SU-DHL-6 (cell line): ENCODE measurements around the gene RFTN1.

Source experiments
- H2AFZ ChIP-seq: fragments of 200-600 bp; sonication (generic); 2 replicates; pipeline ENCODE4 v1.6.1; 2014; ENCODE audit warnings: low read depth, mild to moderate bottlenecking, moderate library complexity, mixed read lengths, antibody characterized with exemption, low read length; ENCODE audit not compliant: severe bottlenecking
- H3F3A ChIP-seq: fragments of 200-600 bp; shearing (Covaris generic); 2 replicates; pipeline ENCODE4 v1.6.0; 2016; ENCODE audit warnings: antibody characterized with exemption, mild to moderate bottlenecking; ENCODE audit not compliant: insufficient read depth
- H3K27ac ChIP-seq: fragments of 200-600 bp; sonication (generic); 2 replicates; pipeline ENCODE4 v1.5.1; 2016; ENCODE audit warnings: low read depth, mild to moderate bottlenecking, low read length, moderate library complexity, mixed read lengths
- H3K27me3 ChIP-seq: fragments of 200-600 bp; sonication (generic), shearing (Covaris generic); 2 replicates; pipeline ENCODE4 v1.6.0; 2014; ENCODE audit warnings: mild to moderate bottlenecking, low read length
- H3K36me3 ChIP-seq: fragments of 200-600 bp; sonication (generic); 2 replicates; pipeline ENCODE4 v1.6.1; 2014; ENCODE audit warnings: mild to moderate bottlenecking, low read length, mixed read lengths
- H3K4me2 ChIP-seq: fragments of 300-600, 200-600 bp; shearing (Covaris generic), sonication (generic); 2 replicates; pipeline ENCODE4 v1.6.0; 2014; ENCODE audit warnings: low read length, low read depth, mild to moderate bottlenecking; ENCODE audit not compliant: poor library complexity, severe bottlenecking
- H3K4me3 ChIP-seq: fragments of 200-600 bp; sonication (generic); 2 replicates; pipeline ENCODE4 v1.5.1; 2014; ENCODE audit warnings: antibody characterized with exemption, low read length, mild to moderate bottlenecking, mixed read lengths; ENCODE audit not compliant: insufficient read depth, poor library complexity, severe bottlenecking
- H3K79me2 ChIP-seq: fragments of 200-600 bp; sonication (generic); 2 replicates; pipeline ENCODE4 v1.6.1; 2014; ENCODE audit warnings: mild to moderate bottlenecking, low read length, moderate library complexity; ENCODE audit not compliant: insufficient read depth
- H3K9ac ChIP-seq: fragments of 200-600 bp; sonication (generic); 2 replicates; pipeline ENCODE4 v1.7.0; 2014; ENCODE audit warnings: mild to moderate bottlenecking, low read length
- H3K9me2 ChIP-seq: fragments of 200-600 bp; sonication (generic); replicated peaks from 2 replicates; pipeline ENCODE4 v1.6.1; 2014; ENCODE audit warnings: low read length; ENCODE audit not compliant: insufficient read depth
- H3K9me3 ChIP-seq: fragments of 200-600 bp; sonication (generic); 2 replicates; pipeline ENCODE4 v1.6.1; 2014; ENCODE audit warnings: low read length, mixed read lengths; ENCODE audit not compliant: insufficient read depth
- H4K20me1 ChIP-seq: fragments of 200-600 bp; sonication (generic); 2 replicates; pipeline ENCODE4 v1.6.1; 2014; ENCODE audit warnings: low read depth, mild to moderate bottlenecking, antibody characterized with exemption, low read length, moderate library complexity, mixed read lengths
- CTCF ChIP-seq: fragments of 200-600 bp; sonication (generic); IDR thresholded peaks from one replicate; pipeline ENCODE4 v1.5.1; 2017; ENCODE audit warnings: antibody characterized with exemption, mild to moderate bottlenecking, low read length, moderate library complexity; ENCODE audit not compliant: insufficient read depth, poor library complexity, severe bottlenecking
- EZH2phosphoT487 ChIP-seq: fragments of 200-600 bp; sonication (generic), shearing (Covaris generic); conservative IDR thresholded peaks from 2 replicates; pipeline ENCODE4 v1.6.1; 2018; ENCODE audit warnings: mild to moderate bottlenecking, antibody characterized with exemption, low read length, moderate library complexity, mixed read lengths

RFTN1 gene

GRCh38 chr3:16437640-16438039, 75.9 kb downstream of the RFTN1 start:
- Histone ChIP-seq H3K9me3 (no peaks in the 10 kb centered on the region), H3K4me3 (no peak overlapping the region), H3K27me3 (no peaks in the 10 kb centered on the region), H3K79me2 (peaks cover 79% of the 10 kb centered on the region), H3K4me2 (peak overlapping the region; percentile 69), H4K20me1 (no peaks in the 10 kb centered on the region), H3K36me3 (peaks cover 16% of the 10 kb centered on the region), H3K27ac (peak overlapping the region; percentile 100), H3K9ac (peak overlapping the region; percentile 33), H3K9me2 (no peaks in the 10 kb centered on the region), H2AFZ (no peak overlapping the region), H3F3A (peaks cover 94% of the 10 kb centered on the region)
- TF ChIP-seq CTCF (no peak), EZH2phosphoT487 (no peak)

GRCh38 chr3:16433701-16434151, 79.8 kb downstream of the RFTN1 start:
- no peaks in the 10 kb centered on the region for H3K9me2 ChIP-seq
- H4K20me1 ChIP-seq, result no peaks in the 10 kb centered on the region
- no peak overlapping the region for H2AFZ ChIP-seq
- no peaks in the 10 kb centered on the region for H3K9me3 ChIP-seq
- TF ChIP-seq EZH2phosphoT487, result no peak
- no peak for TF ChIP-seq CTCF
- peaks cover 46% of the 10 kb centered on the region for H3K36me3 ChIP-seq
- no peaks in the 10 kb centered on the region for H3K27me3 ChIP-seq
- peak overlapping the region; percentile 98 for H3K4me2 ChIP-seq
- H3K79me2 ChIP-seq, result peaks cover 74% of the 10 kb centered on the region
- H3K27ac ChIP-seq, result peak overlapping the region; percentile 100
- H3K9ac ChIP-seq, result peak overlapping the region; percentile 64
- H3K4me3 ChIP-seq, result peak overlapping the region; percentile 11
- H3F3A ChIP-seq, result peaks cover 80% of the 10 kb centered on the region

GRCh38 chr3:16432714-16433113, 80.8 kb downstream of the RFTN1 start:
- peaks cover 54% of the 10 kb centered on the region for H3K36me3 ChIP-seq
- H3K4me3 ChIP-seq, result peak overlapping the region; percentile 43
- H3K9me3 ChIP-seq, result no peaks in the 10 kb centered on the region
- peak overlapping the region; percentile 100 for H3K27ac ChIP-seq
- peak overlapping the region; percentile 64 for H3K9ac ChIP-seq
- H3K27me3 ChIP-seq, result no peaks in the 10 kb centered on the region
- H2AFZ ChIP-seq, result no peak overlapping the region
- peak overlapping the region; percentile 98 for H3K4me2 ChIP-seq
- peaks cover 75% of the 10 kb centered on the region for H3K79me2 ChIP-seq
- TF ChIP-seq CTCF (no peak), EZH2phosphoT487 (no peak)
- H4K20me1 ChIP-seq, result no peaks in the 10 kb centered on the region
- peaks cover 71% of the 10 kb centered on the region for H3F3A ChIP-seq
- H3K9me2 ChIP-seq, result no peaks in the 10 kb centered on the region
